OCI-LY7 (cell line): ENCODE data around the gene SNX2. TPM values are rescaled to one million over a fixed set of nuclear protein-coding genes. Genes with fewer than 3 reads are reported as not detected.

Source experiments
- BruUV-seq: library from RNA; stranded (reverse); fragments of 400-500 nt; replicated peaks from 2 replicates; lab custom pipeline; 2021; lab: Mats Ljungman, UMichigan
- CTCF ChIA-PET: fragments of 300-600 bp; sonication (Branson Sonifier 250); formaldehyde crosslinking; loops from one replicate; lab custom pipeline; 2022; ENCODE audit warnings: antibody characterized with exemption; ENCODE audit not compliant: unreplicated experiment; lab: Charles Lee
- POLR2A ChIA-PET: fragments of 300-600 bp; sonication (Branson Sonifier 250); formaldehyde crosslinking; loops from one replicate; lab custom pipeline; 2022; ENCODE audit warnings: antibody characterized with exemption; lab: Charles Lee
- DNase-seq: peaks from one replicate; pipeline ENCODE4 v3.0.0-alpha.2; 2015; ENCODE audit warnings: low spot score
- H2AFZ ChIP-seq: fragments of 200-600 bp; sonication (generic), shearing (Covaris generic); 2 replicates; pipeline ENCODE4 v1.6.1; 2014; ENCODE audit warnings: mild to moderate bottlenecking, antibody characterized with exemption, low read length, moderate library complexity
- H3K27ac ChIP-seq: fragments of 200-600 bp; sonication (generic); 2 replicates; pipeline ENCODE4 v1.5.1; 2014; ENCODE audit warnings: mixed run types, low read depth, mild to moderate bottlenecking, moderate library complexity, low read length, inconsistent platforms; ENCODE audit not compliant: poor library complexity, severe bottlenecking
- H3K36me3 ChIP-seq: fragments of 200-600 bp; sonication (generic); 2 replicates; pipeline ENCODE4 v1.6.1; 2014; ENCODE audit warnings: mild to moderate bottlenecking, antibody characterized with exemption, low read length, moderate library complexity, mixed read lengths; ENCODE audit not compliant: insufficient read depth
- H3K4me1 ChIP-seq: fragments of 200-600 bp; sonication (generic); 2 replicates; pipeline ENCODE4 v1.5.1; 2014; ENCODE audit warnings: mild to moderate bottlenecking, low read length; ENCODE audit not compliant: insufficient read depth, poor library complexity, severe bottlenecking
- H3K4me2 ChIP-seq: fragments of 200-600 bp; sonication (generic); 2 replicates; pipeline ENCODE4 v1.6.1; 2014; ENCODE audit warnings: mild to moderate bottlenecking, low read length
- H3K4me3 ChIP-seq: fragments of 200-600 bp; sonication (generic); 2 replicates; pipeline ENCODE4 v1.5.1; 2014; ENCODE audit warnings: mild to moderate bottlenecking, low read depth, low read length; ENCODE audit not compliant: poor library complexity, severe bottlenecking
- H3K79me2 ChIP-seq: fragments of 200-600 bp; sonication (generic); 2 replicates; pipeline ENCODE4 v1.6.1; 2016; ENCODE audit warnings: low read depth, mild to moderate bottlenecking, low read length, moderate library complexity, mixed read lengths; ENCODE audit not compliant: insufficient read depth
- H3K9me2 ChIP-seq: fragments of 200-600 bp; sonication (generic); 2 replicates; pipeline ENCODE4 v1.6.1; 2016; ENCODE audit warnings: mild to moderate bottlenecking, low read length, mixed read lengths; ENCODE audit not compliant: insufficient read depth
- H3K9me3 ChIP-seq: fragments of 200-600 bp; sonication (generic); 2 replicates; pipeline ENCODE4 v1.6.1; 2014; ENCODE audit warnings: mild to moderate bottlenecking, mixed run types, low read length, mixed read lengths
- H4K20me1 ChIP-seq: fragments of 200-600 bp; sonication (generic); 2 replicates; pipeline ENCODE4 v1.6.1; 2014; ENCODE audit warnings: mild to moderate bottlenecking, antibody characterized with exemption, low read length, moderate library complexity, mixed read lengths; ENCODE audit not compliant: insufficient read depth
- CTCF ChIP-seq: fragments of 200-600 bp; sonication (generic); conservative IDR thresholded peaks from 2 replicates; pipeline ENCODE4 v1.5.1; 2014; ENCODE audit warnings: mild to moderate bottlenecking, antibody characterized with exemption, low read length, moderate library complexity, mixed read lengths
- EZH2phosphoT487 ChIP-seq: fragments of 200-600 bp; sonication (generic); IDR thresholded peaks from 2 replicates; pipeline ENCODE4 v1.6.1; 2018; ENCODE audit warnings: low read depth, borderline replicate concordance, mild to moderate bottlenecking, mixed run types, antibody characterized with exemption, low read length, moderate library complexity, mixed read lengths
- intact Hi-C: fragments of 100-400 bp; cut with micrococcal nuclease; formaldehyde crosslinking; loops from one replicate; pipeline ENCODE4 v1.10.0; 2022; ENCODE audit not compliant: unreplicated experiment
- total RNA-seq, 2 experiments: library from RNA; depleted of rRNA in 1 of 2; stranded (reverse); fragments of >200 nt in 1 of 2; shearing (Covaris generic) in 1 of 2; gene quantifications; 2 replicates each; pipeline ENCODE4 v1.2.3, GENCODE V29; 2014 to 2022

Gene SNX2
- total RNA-seq, 2 experiments from 2014 or later, result 47.1 to 78.3 TPM

- no peaks in the 10 kb centered on the region for H3K9me3 ChIP-seq
- H4K20me1 ChIP-seq, result no peaks in the 10 kb centered on the region
- CTCF ChIA-PET, result no interaction called here
- TF ChIP-seq CTCF (no peak), EZH2phosphoT487 (no peak)
- no peaks in the 10 kb centered on the region for H3K4me1 ChIP-seq
- intact Hi-C loops, result no loop called here
- BruUV-seq, result no TSS peak
- no peak overlapping the region for H3K4me3 ChIP-seq
- no peaks in the 10 kb centered on the region for H3K79me2 ChIP-seq
- H3K27ac ChIP-seq, result no peak overlapping the region
- H3K4me2 ChIP-seq, result no peak overlapping the region
- POLR2A ChIA-PET, result interaction anchor here (0.6 to 1.3 kb wide), 5 partner anchors 8 to 702 kb away, joined by 3 to 4 read pairs (median 3); no protein-coding TSS in a partner anchor
- no peaks in the 10 kb centered on the region for H3K36me3 ChIP-seq
- no peak for DNase-seq
- H3K9me2 ChIP-seq, result no peaks in the 10 kb centered on the region
- H2AFZ ChIP-seq, result no peak overlapping the region
These were observed 21.4 kb upstream of the SNX2 start for GRCh38 chr5:122753500-122753899.

DNA sequence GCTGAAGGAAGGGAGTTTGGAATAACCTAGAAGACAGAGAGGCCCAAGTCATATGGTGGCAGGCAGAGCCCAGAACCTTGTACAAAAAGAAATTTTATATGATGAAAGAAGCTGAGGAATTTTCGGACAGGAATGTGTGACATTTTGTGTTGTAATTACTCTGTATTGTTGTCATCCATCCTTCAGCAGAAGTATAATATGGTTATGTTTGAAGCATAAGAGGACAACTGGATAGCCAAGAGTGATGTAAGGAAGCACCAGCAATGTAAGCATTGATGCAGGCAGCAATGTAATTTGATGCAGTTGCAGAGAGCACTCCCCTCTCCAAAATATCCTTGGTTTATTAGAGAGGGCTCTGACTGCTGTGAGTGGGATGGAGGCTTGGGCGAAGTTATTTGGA, 19.1 kb upstream of the SNX2 start:
- no peak overlapping the region for H2AFZ ChIP-seq
- H3K79me2 ChIP-seq, result no peaks in the 10 kb centered on the region
- no peaks in the 10 kb centered on the region for H3K9me3 ChIP-seq
- no peaks in the 10 kb centered on the region for H4K20me1 ChIP-seq
- intact Hi-C loops, result no loop called here
- ChIA-PET CTCF (no interaction called here), POLR2A (no interaction called here)
- H3K4me1 ChIP-seq, result no peaks in the 10 kb centered on the region
- no peaks in the 10 kb centered on the region for H3K9me2 ChIP-seq
- no TSS peak for BruUV-seq
- H3K36me3 ChIP-seq, result no peaks in the 10 kb centered on the region
- H3K27ac ChIP-seq, result no peak overlapping the region
- no peak overlapping the region for H3K4me3 ChIP-seq
- H3K4me2 ChIP-seq, result no peak overlapping the region
- no peak for TF ChIP-seq EZH2phosphoT487
- no peak for TF ChIP-seq CTCF
- DNase-seq, result no peak

DNA sequence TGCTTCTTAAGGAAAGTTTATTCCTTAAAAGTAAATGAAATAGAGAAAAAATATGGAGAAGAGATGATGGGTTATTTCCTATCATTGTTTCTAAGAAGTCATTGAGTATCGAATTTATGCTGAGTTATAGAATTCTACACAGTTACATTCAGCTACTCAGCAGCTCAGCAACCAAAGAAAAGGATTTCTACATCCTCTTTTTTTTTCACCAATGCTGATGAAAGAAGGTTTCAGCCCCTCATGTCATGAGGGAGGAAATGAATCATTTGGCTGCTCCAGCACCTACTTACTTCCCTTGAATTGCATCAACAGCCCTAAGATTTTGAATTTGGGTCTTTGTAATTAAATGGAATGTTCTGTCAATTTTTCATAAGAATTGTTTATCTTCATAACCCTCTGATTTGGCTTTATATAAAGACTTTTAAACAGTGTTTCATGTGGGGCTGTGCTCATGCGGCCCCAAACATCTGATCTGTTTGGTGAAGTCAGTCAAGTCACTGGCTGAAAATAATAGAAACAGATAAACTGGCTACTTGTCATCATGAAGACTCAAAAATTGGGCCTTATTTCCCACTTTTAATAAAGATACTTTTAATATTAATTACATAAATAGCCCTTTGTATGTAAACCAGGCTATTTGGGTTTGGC, 18.5 kb upstream of the SNX2 start:
- peak; percentile 13 for DNase-seq
- Histone ChIP-seq H3K9me3 (no peaks in the 10 kb centered on the region), H3K9me2 (no peaks in the 10 kb centered on the region), H3K4me3 (no peak overlapping the region), H2AFZ (no peak overlapping the region), H3K27ac (no peak overlapping the region), H3K36me3 (no peaks in the 10 kb centered on the region), H4K20me1 (no peaks in the 10 kb centered on the region), H3K79me2 (no peaks in the 10 kb centered on the region), H3K4me1 (no peaks in the 10 kb centered on the region), H3K4me2 (no peak overlapping the region)
- ChIA-PET POLR2A (no interaction called here), CTCF (no interaction called here)
- intact Hi-C loops, result no loop called here
- BruUV-seq, result no TSS peak
- TF ChIP-seq CTCF (no peak), EZH2phosphoT487 (no peak)
